H9 (cell line): Measurements from ENCODE around the gene HSD11B1L. TPM values are rescaled to one million over a fixed set of nuclear protein-coding genes. Genes with fewer than 3 reads are reported as not detected.

ENCODE experiments used
- DNase-seq: peaks from one replicate; pipeline ENCODE4 v3.0.0-alpha.2; 2017
- H2AFZ ChIP-seq: one replicate; pipeline ENCODE4 v1.6.1; 2013; ENCODE audit warnings: mild to moderate bottlenecking, low read length, control low read depth, moderate library complexity
- H2AK5ac ChIP-seq: 2 replicates; pipeline ENCODE4 v1.6.1; 2013; ENCODE audit warnings: low read length, control low read depth, mixed read lengths; ENCODE audit not compliant: insufficient read length
- H2BK120ac ChIP-seq: one replicate; pipeline ENCODE4 v1.6.1; 2013; ENCODE audit warnings: low read depth, mild to moderate bottlenecking, low read length, control low read depth, inconsistent platforms; ENCODE audit not compliant: poor library complexity, severe bottlenecking
- H2BK12ac ChIP-seq: 2 replicates; pipeline ENCODE4 v1.6.1; 2013; ENCODE audit warnings: low read length, control low read depth, mixed read lengths, low read depth; ENCODE audit not compliant: insufficient read length
- H2BK15ac ChIP-seq: 2 replicates; pipeline ENCODE4 v1.6.1; 2013; ENCODE audit warnings: low read depth, low read length, control low read depth
- H2BK20ac ChIP-seq: one replicate; pipeline ENCODE4 v1.6.1; 2013; ENCODE audit warnings: low read depth, mild to moderate bottlenecking, low read length, control low read depth, inconsistent platforms; ENCODE audit not compliant: poor library complexity, severe bottlenecking
- H2BK5ac ChIP-seq: 2 replicates; pipeline ENCODE4 v1.6.1; 2013; ENCODE audit warnings: low read length, control low read depth, mixed read lengths; ENCODE audit not compliant: insufficient read length
- H3K14ac ChIP-seq: 2 replicates; pipeline ENCODE4 v1.6.1; 2013; ENCODE audit warnings: low read length, control low read depth; ENCODE audit not compliant: insufficient read depth
- H3K18ac ChIP-seq: 2 replicates; pipeline ENCODE4 v1.6.1; 2013; ENCODE audit warnings: low read depth, mild to moderate bottlenecking, mixed read lengths, low read length, control low read depth; ENCODE audit not compliant: insufficient read length
- H3K23ac ChIP-seq: 2 replicates; pipeline ENCODE4 v1.6.1; 2013; ENCODE audit warnings: low read length, control low read depth, mixed read lengths, low read depth; ENCODE audit not compliant: insufficient read length
- H3K23me2 ChIP-seq: 2 replicates; pipeline ENCODE4 v1.6.1; 2013; ENCODE audit warnings: low read depth, mild to moderate bottlenecking, mixed read lengths, low read length, control low read depth; ENCODE audit not compliant: insufficient read length, poor library complexity, severe bottlenecking
- H3K27ac ChIP-seq: 2 replicates; pipeline ENCODE4 v1.5.1; 2013; ENCODE audit warnings: low read length, control low read depth, mixed read lengths, low read depth; ENCODE audit not compliant: insufficient read length
- H3K27me3 ChIP-seq: 2 replicates; pipeline ENCODE4 v1.6.1; 2013; ENCODE audit warnings: low read length, control low read depth, inconsistent platforms; ENCODE audit not compliant: insufficient read depth
- H3K4ac ChIP-seq: 2 replicates; pipeline ENCODE4 v1.6.1; 2013; ENCODE audit warnings: low read depth, mild to moderate bottlenecking, control low read depth, inconsistent platforms, low read length, moderate library complexity
- H3K4me1 ChIP-seq: 2 replicates; pipeline ENCODE4 v1.6.1; 2013; ENCODE audit warnings: low read length, control low read depth, inconsistent platforms; ENCODE audit not compliant: insufficient read depth
- H3K4me2 ChIP-seq: 2 replicates; pipeline ENCODE4 v1.6.1; 2013; ENCODE audit warnings: low read length, control low read depth, mixed read lengths; ENCODE audit not compliant: insufficient read length, insufficient read depth
- H3K56ac ChIP-seq: 2 replicates; pipeline ENCODE4 v1.6.1; 2013; ENCODE audit warnings: low read depth, mild to moderate bottlenecking, mixed read lengths, low read length, control low read depth; ENCODE audit not compliant: insufficient read length
- H3K79me1 ChIP-seq: 2 replicates; pipeline ENCODE4 v1.6.1; 2013; ENCODE audit warnings: low read depth, mild to moderate bottlenecking, moderate library complexity, low read length, control low read depth, inconsistent platforms; ENCODE audit not compliant: insufficient read depth, poor library complexity, severe bottlenecking
- H3K79me2 ChIP-seq: 2 replicates; pipeline ENCODE4 v1.6.1; 2013; ENCODE audit warnings: low read length, control low read depth, inconsistent platforms; ENCODE audit not compliant: insufficient read depth
- H3K9ac ChIP-seq: 2 replicates; pipeline ENCODE4 v1.6.1; 2013; ENCODE audit warnings: low read length, control low read depth, mixed read lengths; ENCODE audit not compliant: insufficient read length; ENCODE audit errors: extremely low read depth
- H3K9me3 ChIP-seq: one replicate; pipeline ENCODE4 v1.6.1; 2013; ENCODE audit warnings: low read depth, low read length, inconsistent platforms; ENCODE audit not compliant: control insufficient read depth
- H3T11ph ChIP-seq: one replicate; pipeline ENCODE4 v1.6.1; 2013; ENCODE audit warnings: mild to moderate bottlenecking, low read length, control low read depth, inconsistent platforms
- H4K20me1 ChIP-seq: one replicate; pipeline ENCODE4 v1.6.1; 2013; ENCODE audit not compliant: control insufficient read depth, insufficient read length, insufficient read depth
- H4K5ac ChIP-seq: 2 replicates; pipeline ENCODE4 v1.6.1; 2013; ENCODE audit warnings: low read depth, mild to moderate bottlenecking, mixed read lengths, low read length, control low read depth; ENCODE audit not compliant: insufficient read length
- H4K8ac ChIP-seq: replicated peaks from 2 replicates; pipeline ENCODE4 v1.6.1; 2013; ENCODE audit warnings: low read length, control low read depth, mixed read lengths, low read depth; ENCODE audit not compliant: insufficient read length
- H4K91ac ChIP-seq: 2 replicates; pipeline ENCODE4 v1.6.1; 2013; ENCODE audit warnings: low read depth, mild to moderate bottlenecking, moderate library complexity, mixed read lengths, low read length, control low read depth; ENCODE audit not compliant: insufficient read length
- H3K27ac Mint-ChIP-seq, 3 experiments: 2 replicates in 2 of 3; 3 replicates in 1 of 3; pipeline ENCODE4 v1.8.0; 2020 to 2021; ENCODE audit warnings: mixed read lengths in 3 of 3, mild to moderate bottlenecking in 1 of 3, moderate library complexity in 1 of 3
- H3K27me3 Mint-ChIP-seq: 2 replicates; pipeline ENCODE4 v1.8.0; 2021; ENCODE audit warnings: low read depth, mild to moderate bottlenecking, moderate library complexity, mixed read lengths
- H3K36me3 Mint-ChIP-seq, 3 experiments: 2 replicates in 2 of 3; 3 replicates in 1 of 3; pipeline ENCODE4 v1.8.0; 2020 to 2021; ENCODE audit warnings: low read depth in 3 of 3, mixed read lengths in 3 of 3; ENCODE audit not compliant: insufficient read depth in 1 of 3
- H3K4me1 Mint-ChIP-seq, 2 experiments: 2 replicates each; pipeline ENCODE4 v1.8.0; 2020; ENCODE audit warnings: mixed read lengths in 2 of 2
- H3K4me3 Mint-ChIP-seq, 2 experiments: 2 replicates in 1 of 2; 3 replicates in 1 of 2; pipeline ENCODE4 v1.8.0; 2020 to 2021; ENCODE audit warnings: mild to moderate bottlenecking in 2 of 2, mixed read lengths in 2 of 2, moderate library complexity in 1 of 2
- H3K9me3 Mint-ChIP-seq, 2 experiments: 2 replicates in 1 of 2; 3 replicates in 1 of 2; pipeline ENCODE4 v1.8.0; 2020; ENCODE audit warnings: mild to moderate bottlenecking in 2 of 2, mixed read lengths in 2 of 2, moderate library complexity in 1 of 2
- WGBS: extraction: QIAGEN DNeasy Blood & Tissue Kit; methylation state at CpG from one replicate; pipeline ENCODE4 v1.1.7; 2013; ENCODE audit warnings: missing lambda C conversion rate, low lambda C conversion rate, mixed read lengths; ENCODE audit not compliant: insufficient read length; ENCODE audit errors: extremely low coverage; 5-methylcytosine and 5-hydroxymethylcytosine counted together
- total RNA-seq: library from RNA; stranded (reverse); gene quantifications from 2 replicates; pipeline ENCODE4 v1.2.1, GENCODE V29; 2021
- TF ChIP-seq, protein P1 (sequence below): fragments of 200-600 bp; sonication (generic); conservative IDR thresholded peaks from 3 replicates; pipeline ENCODE4 v1.8.0; 2021; ENCODE audit warnings: antibody characterized with exemption, mild to moderate bottlenecking

The HSD11B1L gene
- total RNA-seq, 1 experiment from 2014 or later: 9.3 TPM

DNA sequence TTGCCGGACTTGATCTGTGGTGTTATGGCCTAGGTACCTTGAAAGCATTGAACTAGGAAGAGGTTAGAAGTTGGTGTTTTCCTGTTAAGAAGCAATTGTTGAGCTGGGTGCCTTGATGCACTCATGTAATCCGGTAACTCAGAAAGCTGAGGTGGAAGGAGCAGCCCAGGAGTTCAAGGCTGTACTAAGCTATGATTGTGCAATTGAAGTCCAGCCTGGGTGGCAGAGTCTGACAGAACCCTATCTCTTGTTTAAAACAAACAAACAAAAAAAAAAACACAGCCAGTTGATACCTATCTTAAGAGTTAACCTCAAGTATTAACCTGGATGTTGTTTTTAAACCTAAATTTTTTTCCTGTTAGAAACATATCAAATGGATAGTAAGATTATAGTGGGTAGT is 38.6 kb upstream of the HSD11B1L start:
- no peak overlapping the region for H2BK15ac ChIP-seq
- no peak overlapping the region for H2AK5ac ChIP-seq
- no peak overlapping the region for H3K14ac ChIP-seq
- no peak overlapping the region for H2BK5ac ChIP-seq
- H4K20me1 ChIP-seq: no peaks in the 10 kb centered on the region
- no peaks in the 10 kb centered on the region for H3K27me3 ChIP-seq
- H3K27me3 Mint-ChIP-seq: no peaks in the 10 kb centered on the region
- TF ChIP-seq, protein P1, sequence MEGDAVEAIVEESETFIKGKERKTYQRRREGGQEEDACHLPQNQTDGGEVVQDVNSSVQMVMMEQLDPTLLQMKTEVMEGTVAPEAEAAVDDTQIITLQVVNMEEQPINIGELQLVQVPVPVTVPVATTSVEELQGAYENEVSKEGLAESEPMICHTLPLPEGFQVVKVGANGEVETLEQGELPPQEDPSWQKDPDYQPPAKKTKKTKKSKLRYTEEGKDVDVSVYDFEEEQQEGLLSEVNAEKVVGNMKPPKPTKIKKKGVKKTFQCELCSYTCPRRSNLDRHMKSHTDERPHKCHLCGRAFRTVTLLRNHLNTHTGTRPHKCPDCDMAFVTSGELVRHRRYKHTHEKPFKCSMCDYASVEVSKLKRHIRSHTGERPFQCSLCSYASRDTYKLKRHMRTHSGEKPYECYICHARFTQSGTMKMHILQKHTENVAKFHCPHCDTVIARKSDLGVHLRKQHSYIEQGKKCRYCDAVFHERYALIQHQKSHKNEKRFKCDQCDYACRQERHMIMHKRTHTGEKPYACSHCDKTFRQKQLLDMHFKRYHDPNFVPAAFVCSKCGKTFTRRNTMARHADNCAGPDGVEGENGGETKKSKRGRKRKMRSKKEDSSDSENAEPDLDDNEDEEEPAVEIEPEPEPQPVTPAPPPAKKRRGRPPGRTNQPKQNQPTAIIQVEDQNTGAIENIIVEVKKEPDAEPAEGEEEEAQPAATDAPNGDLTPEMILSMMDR: no peak
- peaks cover 36 to 68% (median 63%) of the 10 kb centered on the region in 3 experiments; a peak in 6 of 7 replicates for H3K36me3 Mint-ChIP-seq
- H3T11ph ChIP-seq: no peak overlapping the region
- H3K27ac ChIP-seq: no peak overlapping the region
- H3K23ac ChIP-seq: no peak overlapping the region
- H3K56ac ChIP-seq: no peak overlapping the region
- H4K8ac ChIP-seq: no peak overlapping the region
- no peak overlapping the region for H3K4me3 Mint-ChIP-seq
- DNase-seq: no peak
- no CpG with 5 or more reads among the region's 2 CpGs for WGBS
- no peak overlapping the region for H2BK120ac ChIP-seq
- H3K9me3 Mint-ChIP-seq: no peaks in the 10 kb centered on the region
- no peak overlapping the region for H4K91ac ChIP-seq
- H3K27ac Mint-ChIP-seq: peak overlapping the region in 1 of 3 experiments; percentile 44; a peak in 1 of 7 replicates
- no peak overlapping the region for H4K5ac ChIP-seq
- H3K79me1 ChIP-seq: peaks cover 7% of the 10 kb centered on the region
- H3K4me1 ChIP-seq: no peaks in the 10 kb centered on the region
- H3K9me3 ChIP-seq: no peaks in the 10 kb centered on the region
- H3K4ac ChIP-seq: no peak overlapping the region
- no peak overlapping the region for H2BK12ac ChIP-seq
- no peaks in the 10 kb centered on the region for H3K23me2 ChIP-seq
- H3K79me2 ChIP-seq: peaks cover 16% of the 10 kb centered on the region; the same call in 1 of the 2 replicates
- peaks cover 0 to 2% of the 10 kb centered on the region in 2 experiments; a peak in 2 of 4 replicates for H3K4me1 Mint-ChIP-seq
- H3K18ac ChIP-seq: no peak overlapping the region
- no peak overlapping the region for H2BK20ac ChIP-seq
- H3K4me2 ChIP-seq: no peak overlapping the region
- no peak overlapping the region for H2AFZ ChIP-seq
- H3K9ac ChIP-seq: no peak overlapping the region
